ENCODE data around the gene KRT80. TPM values are rescaled to one million over a fixed set of nuclear protein-coding genes. Genes with fewer than 3 reads are reported as not detected.

KRT80 gene
- total and polyA plus RNA-seq, 2 experiments from 2014 or later, result not detected

DNA sequence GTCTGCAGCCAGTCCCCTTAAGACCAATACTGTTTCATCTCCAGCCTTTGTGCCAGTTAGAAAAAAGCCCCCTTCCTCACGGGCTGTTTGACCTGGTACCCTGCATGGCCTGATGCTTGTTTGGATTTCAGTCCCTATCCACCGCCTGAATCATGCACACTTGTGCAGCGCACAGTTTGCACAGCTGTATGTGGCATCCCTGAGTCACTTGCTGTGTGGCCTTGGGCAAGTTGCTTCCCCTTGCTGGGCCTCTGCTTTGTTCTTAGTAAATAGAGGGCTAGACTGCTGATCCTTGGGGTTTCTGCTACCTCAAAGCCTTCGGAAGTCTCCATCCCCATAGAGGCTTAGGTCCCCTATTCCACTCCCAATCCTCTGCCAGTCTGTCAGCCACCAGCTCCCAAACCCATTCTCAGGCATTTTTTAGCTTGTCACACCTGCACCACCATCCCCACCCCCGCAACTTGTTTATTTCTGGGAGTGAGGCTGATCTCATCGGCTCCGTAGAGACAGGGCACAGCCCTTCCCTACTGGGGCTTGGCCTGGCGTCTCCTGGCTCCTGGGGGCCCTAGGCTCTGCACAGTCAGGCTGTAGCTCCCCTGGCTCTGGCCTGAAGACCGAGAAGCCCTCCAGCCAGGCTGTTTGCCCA is 8.8 kb downstream of the KRT80 start (continued):
- TF ChIP-seq, protein P1, sequence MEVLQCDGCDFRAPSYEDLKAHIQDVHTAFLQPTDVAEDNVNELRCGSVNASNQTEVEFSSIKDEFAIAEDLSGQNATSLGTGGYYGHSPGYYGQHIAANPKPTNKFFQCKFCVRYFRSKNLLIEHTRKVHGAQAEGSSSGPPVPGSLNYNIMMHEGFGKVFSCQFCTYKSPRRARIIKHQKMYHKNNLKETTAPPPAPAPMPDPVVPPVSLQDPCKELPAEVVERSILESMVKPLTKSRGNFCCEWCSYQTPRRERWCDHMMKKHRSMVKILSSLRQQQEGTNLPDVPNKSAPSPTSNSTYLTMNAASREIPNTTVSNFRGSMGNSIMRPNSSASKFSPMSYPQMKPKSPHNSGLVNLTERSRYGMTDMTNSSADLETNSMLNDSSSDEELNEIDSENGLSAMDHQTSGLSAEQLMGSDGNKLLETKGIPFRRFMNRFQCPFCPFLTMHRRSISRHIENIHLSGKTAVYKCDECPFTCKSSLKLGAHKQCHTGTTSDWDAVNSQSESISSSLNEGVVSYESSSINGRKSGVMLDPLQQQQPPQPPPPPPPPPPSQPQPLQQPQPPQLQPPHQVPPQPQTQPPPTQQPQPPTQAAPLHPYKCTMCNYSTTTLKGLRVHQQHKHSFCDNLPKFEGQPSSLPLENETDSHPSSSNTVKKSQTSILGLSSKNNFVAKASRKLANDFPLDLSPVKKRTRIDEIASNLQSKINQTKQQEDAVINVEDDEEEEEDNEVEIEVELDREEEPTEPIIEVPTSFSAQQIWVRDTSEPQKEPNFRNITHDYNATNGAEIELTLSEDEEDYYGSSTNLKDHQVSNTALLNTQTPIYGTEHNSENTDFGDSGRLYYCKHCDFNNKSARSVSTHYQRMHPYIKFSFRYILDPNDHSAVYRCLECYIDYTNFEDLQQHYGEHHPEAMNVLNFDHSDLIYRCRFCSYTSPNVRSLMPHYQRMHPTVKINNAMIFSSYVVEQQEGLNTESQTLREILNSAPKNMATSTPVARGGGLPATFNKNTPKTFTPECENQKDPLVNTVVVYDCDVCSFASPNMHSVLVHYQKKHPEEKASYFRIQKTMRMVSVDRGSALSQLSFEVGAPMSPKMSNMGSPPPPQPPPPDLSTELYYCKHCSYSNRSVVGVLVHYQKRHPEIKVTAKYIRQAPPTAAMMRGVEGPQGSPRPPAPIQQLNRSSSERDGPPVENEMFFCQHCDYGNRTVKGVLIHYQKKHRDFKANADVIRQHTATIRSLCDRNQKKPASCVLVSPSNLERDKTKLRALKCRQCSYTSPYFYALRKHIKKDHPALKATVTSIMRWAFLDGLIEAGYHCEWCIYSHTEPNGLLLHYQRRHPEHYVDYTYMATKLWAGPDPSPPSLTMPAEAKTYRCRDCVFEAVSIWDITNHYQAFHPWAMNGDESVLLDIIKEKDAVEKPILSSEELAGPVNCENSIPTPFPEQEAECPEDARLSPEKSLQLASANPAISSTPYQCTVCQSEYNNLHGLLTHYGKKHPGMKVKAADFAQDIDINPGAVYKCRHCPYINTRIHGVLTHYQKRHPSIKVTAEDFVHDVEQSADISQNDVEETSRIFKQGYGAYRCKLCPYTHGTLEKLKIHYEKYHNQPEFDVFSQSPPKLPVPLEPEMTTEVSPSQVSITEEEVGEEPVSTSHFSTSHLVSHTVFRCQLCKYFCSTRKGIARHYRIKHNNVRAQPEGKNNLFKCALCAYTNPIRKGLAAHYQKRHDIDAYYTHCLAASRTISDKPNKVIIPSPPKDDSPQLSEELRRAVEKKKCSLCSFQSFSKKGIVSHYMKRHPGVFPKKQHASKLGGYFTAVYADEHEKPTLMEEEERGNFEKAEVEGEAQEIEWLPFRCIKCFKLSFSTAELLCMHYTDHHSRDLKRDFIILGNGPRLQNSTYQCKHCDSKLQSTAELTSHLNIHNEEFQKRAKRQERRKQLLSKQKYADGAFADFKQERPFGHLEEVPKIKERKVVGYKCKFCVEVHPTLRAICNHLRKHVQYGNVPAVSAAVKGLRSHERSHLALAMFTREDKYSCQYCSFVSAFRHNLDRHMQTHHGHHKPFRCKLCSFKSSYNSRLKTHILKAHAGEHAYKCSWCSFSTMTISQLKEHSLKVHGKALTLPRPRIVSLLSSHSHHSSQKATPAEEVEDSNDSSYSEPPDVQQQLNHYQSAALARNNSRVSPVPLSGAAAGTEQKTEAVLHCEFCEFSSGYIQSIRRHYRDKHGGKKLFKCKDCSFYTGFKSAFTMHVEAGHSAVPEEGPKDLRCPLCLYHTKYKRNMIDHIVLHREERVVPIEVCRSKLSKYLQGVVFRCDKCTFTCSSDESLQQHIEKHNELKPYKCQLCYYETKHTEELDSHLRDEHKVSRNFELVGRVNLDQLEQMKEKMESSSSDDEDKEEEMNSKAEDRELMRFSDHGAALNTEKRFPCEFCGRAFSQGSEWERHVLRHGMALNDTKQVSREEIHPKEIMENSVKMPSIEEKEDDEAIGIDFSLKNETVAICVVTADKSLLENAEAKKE (CRISPR knock-in tag; IDR thresholded peaks at IDR 0.05), result no peak

DNA sequence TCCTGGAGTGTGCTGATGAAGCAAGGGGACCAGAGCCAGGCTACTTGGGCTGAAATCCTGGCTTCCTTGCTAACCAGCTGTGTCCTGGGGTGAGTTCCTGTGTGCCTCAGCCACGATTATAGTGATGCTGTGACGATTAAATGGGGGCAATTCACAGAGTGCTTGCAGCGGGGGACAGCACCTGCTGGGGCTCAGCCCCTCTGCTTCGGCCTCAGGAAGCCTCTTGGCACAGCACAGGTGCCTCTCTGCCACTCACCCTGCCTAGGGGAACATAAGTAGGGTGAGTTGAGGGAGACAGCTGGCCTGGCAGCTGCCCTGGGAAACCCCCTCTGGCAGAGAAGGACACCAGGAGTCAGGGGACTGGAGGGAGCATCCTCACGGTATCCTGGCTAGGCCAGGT is 9.4 kb downstream of the KRT80 start:
- Histone ChIP-seq H3K4me1 (ENCODE audit: insufficient read depth) (peaks cover 14% of the 10 kb centered on the region), H3K9me2 (ENCODE audit: insufficient read depth) (no peaks in the 10 kb centered on the region), H3K36me3 (ENCODE audit: insufficient read depth) (no peaks in the 10 kb centered on the region), H2AFZ (no peak overlapping the region), H3K4me3 (no peak overlapping the region), H3K27ac (ENCODE audit: low read depth) (no peak overlapping the region), H4K20me1 (replicated peaks; ENCODE audit: insufficient read depth) (no peaks in the 10 kb centered on the region), H3F3A (replicated peaks; ENCODE audit: low read depth) (no peaks in the 10 kb centered on the region), H3K79me2 (replicated peaks; ENCODE audit: insufficient read depth) (no peaks in the 10 kb centered on the region), H3K27me3 (ENCODE audit: insufficient read depth) (no peaks in the 10 kb centered on the region), H3K4me2 (no peak overlapping the region)
- H3K27me3 Mint-ChIP-seq (ENCODE audit: insufficient read depth, low read depth, poor library complexity), result peaks cover 9% of the 10 kb centered on the region
- peaks cover 36% of the 10 kb centered on the region for H3K4me1 Mint-ChIP-seq
- H3K4me3 Mint-ChIP-seq, result no peak overlapping the region
- ATAC-seq, result no peak
- H3K36me3 Mint-ChIP-seq (ENCODE audit: low read depth), result no peaks in the 10 kb centered on the region
- H3K27ac Mint-ChIP-seq, result no peak overlapping the region
- H3K9me3 Mint-ChIP-seq, result no peaks in the 10 kb centered on the region
- DNase-seq (ENCODE audit: low spot score), result no peak
- TF ChIP-seq, protein P2, sequence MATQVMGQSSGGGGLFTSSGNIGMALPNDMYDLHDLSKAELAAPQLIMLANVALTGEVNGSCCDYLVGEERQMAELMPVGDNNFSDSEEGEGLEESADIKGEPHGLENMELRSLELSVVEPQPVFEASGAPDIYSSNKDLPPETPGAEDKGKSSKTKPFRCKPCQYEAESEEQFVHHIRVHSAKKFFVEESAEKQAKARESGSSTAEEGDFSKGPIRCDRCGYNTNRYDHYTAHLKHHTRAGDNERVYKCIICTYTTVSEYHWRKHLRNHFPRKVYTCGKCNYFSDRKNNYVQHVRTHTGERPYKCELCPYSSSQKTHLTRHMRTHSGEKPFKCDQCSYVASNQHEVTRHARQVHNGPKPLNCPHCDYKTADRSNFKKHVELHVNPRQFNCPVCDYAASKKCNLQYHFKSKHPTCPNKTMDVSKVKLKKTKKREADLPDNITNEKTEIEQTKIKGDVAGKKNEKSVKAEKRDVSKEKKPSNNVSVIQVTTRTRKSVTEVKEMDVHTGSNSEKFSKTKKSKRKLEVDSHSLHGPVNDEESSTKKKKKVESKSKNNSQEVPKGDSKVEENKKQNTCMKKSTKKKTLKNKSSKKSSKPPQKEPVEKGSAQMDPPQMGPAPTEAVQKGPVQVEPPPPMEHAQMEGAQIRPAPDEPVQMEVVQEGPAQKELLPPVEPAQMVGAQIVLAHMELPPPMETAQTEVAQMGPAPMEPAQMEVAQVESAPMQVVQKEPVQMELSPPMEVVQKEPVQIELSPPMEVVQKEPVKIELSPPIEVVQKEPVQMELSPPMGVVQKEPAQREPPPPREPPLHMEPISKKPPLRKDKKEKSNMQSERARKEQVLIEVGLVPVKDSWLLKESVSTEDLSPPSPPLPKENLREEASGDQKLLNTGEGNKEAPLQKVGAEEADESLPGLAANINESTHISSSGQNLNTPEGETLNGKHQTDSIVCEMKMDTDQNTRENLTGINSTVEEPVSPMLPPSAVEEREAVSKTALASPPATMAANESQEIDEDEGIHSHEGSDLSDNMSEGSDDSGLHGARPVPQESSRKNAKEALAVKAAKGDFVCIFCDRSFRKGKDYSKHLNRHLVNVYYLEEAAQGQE (IDR thresholded peaks at IDR 0.05; ENCODE audit: unreplicated experiment), result no peak
- no peak for TF ChIP-seq CREB1 (CRISPR knock-in tag; IDR thresholded peaks at IDR 0.05; ENCODE audit: low read depth)
- TF ChIP-seq, protein P3, sequence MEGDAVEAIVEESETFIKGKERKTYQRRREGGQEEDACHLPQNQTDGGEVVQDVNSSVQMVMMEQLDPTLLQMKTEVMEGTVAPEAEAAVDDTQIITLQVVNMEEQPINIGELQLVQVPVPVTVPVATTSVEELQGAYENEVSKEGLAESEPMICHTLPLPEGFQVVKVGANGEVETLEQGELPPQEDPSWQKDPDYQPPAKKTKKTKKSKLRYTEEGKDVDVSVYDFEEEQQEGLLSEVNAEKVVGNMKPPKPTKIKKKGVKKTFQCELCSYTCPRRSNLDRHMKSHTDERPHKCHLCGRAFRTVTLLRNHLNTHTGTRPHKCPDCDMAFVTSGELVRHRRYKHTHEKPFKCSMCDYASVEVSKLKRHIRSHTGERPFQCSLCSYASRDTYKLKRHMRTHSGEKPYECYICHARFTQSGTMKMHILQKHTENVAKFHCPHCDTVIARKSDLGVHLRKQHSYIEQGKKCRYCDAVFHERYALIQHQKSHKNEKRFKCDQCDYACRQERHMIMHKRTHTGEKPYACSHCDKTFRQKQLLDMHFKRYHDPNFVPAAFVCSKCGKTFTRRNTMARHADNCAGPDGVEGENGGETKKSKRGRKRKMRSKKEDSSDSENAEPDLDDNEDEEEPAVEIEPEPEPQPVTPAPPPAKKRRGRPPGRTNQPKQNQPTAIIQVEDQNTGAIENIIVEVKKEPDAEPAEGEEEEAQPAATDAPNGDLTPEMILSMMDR (conservative IDR thresholded peaks at IDR 0.05; ENCODE audit: low read depth in 2 of 2), result no peak
- no peak for TF ChIP-seq ZNF114 (CRISPR knock-in tag; IDR thresholded peaks at IDR 0.05)

All from GM23338 (cell line).